ENCODE data around the gene MAP3K5.

MAP3K5 gene

GRCh38 chr6:136535017-136535765, 257.1 kb downstream of the MAP3K5 start:
- TF ChIP-seq, protein P1, sequence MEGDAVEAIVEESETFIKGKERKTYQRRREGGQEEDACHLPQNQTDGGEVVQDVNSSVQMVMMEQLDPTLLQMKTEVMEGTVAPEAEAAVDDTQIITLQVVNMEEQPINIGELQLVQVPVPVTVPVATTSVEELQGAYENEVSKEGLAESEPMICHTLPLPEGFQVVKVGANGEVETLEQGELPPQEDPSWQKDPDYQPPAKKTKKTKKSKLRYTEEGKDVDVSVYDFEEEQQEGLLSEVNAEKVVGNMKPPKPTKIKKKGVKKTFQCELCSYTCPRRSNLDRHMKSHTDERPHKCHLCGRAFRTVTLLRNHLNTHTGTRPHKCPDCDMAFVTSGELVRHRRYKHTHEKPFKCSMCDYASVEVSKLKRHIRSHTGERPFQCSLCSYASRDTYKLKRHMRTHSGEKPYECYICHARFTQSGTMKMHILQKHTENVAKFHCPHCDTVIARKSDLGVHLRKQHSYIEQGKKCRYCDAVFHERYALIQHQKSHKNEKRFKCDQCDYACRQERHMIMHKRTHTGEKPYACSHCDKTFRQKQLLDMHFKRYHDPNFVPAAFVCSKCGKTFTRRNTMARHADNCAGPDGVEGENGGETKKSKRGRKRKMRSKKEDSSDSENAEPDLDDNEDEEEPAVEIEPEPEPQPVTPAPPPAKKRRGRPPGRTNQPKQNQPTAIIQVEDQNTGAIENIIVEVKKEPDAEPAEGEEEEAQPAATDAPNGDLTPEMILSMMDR (IDR thresholded peaks at IDR 0.05; ENCODE audit: borderline replicate concordance, insufficient read depth, low read depth, low read length) = no peak

DNA sequence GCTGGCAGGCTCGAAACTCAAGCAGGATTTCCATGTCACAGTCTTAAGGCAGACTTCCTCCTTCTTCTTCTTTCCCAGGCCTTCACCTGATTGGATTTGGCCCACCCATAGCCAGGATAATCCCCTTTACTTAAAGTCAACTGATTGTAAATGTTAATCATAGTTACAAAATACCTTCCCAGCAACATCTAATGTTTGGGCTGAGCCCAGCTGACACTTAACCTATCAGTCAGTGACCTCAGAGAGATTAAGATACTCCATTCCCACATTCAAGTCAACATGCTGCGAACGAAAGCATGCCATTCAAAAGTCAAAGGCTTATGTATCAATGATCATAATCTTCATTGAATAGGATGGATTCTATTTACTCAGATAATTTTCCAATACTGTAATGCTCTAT, 258.0 kb downstream of the MAP3K5 start:
- H3K4me3 ChIP-seq (ENCODE audit: low read depth, low read length) = no peak overlapping the region
- TF ChIP-seq, protein P1 (IDR thresholded peaks at IDR 0.05; ENCODE audit: borderline replicate concordance, insufficient read depth, low read depth, low read length) = no peak

More at GRCh38 chr6:136535017-136535765, 257.1 kb downstream of the MAP3K5 start:
- no peak overlapping the region for H3K4me3 ChIP-seq (ENCODE audit: low read depth, low read length)

- H3K4me3 ChIP-seq (ENCODE audit: low read depth, low read length) = no peak overlapping the region
- TF ChIP-seq, protein P1 (IDR thresholded peaks at IDR 0.05; ENCODE audit: borderline replicate concordance, insufficient read depth, low read depth, low read length) = no peak
These were observed 258.8 kb downstream of the MAP3K5 start for GRCh38 chr6:136533487-136533886.

- TF ChIP-seq, protein P1 (IDR thresholded peaks at IDR 0.05; ENCODE audit: borderline replicate concordance, insufficient read depth, low read depth, low read length) = no peak
- no peak overlapping the region for H3K4me3 ChIP-seq (ENCODE audit: low read depth, low read length)
These were observed 260.2 kb downstream of the MAP3K5 start for GRCh38 chr6:136532030-136532429.

DNA sequence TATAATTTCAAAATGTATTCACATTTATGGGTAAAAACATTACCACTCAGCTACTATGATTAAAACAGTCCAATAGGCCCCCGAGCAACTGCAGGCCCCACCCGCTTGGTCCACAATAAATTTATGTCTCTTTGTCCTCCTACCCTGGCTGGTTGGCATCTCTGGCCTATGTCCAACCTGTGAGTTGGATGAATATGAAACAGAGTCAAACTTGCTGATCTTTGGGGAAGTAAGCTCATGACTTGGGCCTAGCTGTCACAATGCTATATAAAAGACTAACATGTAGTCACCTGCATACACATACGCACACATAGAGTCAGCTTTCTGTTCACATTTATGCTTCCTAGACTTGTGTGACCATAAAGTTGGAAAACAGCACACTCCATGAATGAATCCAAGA, 262.6 kb downstream of the MAP3K5 start:
- TF ChIP-seq, protein P1 (IDR thresholded peaks at IDR 0.05; ENCODE audit: borderline replicate concordance, insufficient read depth, low read depth, low read length) = no peak
- H3K4me3 ChIP-seq (ENCODE audit: low read depth, low read length) = no peak overlapping the region

DNA sequence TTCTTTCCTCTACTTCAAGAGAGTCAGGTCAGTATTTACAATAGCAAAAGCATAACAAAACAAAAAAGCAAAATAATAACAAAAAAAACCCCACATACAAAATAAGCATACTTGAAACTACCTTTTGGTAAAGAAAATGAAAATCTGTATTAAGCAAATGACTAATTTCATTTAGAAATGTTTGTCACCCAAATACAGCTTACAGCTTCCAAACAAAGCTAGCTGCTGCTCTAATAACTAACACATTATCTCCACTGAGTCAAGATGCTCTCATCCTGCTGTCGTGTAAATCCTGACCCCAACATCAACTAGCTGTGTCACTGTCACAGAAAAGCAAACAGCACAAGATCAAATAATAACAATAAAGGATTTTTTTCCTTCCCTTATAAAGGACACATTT, 263.8 kb downstream of the MAP3K5 start:
- TF ChIP-seq, protein P1 (IDR thresholded peaks at IDR 0.05; ENCODE audit: borderline replicate concordance, insufficient read depth, low read depth, low read length) = no peak
- no peak overlapping the region for H3K4me3 ChIP-seq (ENCODE audit: low read depth, low read length)

DNA sequence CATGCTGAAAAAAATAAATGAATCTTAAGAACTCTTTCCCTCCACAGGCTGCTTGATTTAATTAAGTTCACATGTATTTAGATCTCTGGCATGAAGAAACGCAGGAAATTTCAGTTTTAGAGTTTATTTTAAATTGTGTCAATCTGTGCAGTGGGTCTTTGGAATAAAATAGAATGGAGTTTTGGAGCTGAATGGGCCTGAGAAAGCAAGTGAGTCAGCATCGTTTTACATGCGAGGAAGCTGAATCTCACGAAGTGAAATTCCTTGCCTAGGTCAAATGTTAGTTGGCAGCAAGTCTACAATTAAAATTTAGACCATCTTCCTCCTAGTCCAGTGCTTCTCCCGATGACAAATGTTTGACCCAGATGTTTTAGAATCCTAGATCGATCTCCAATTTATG, 264.4 kb downstream of the MAP3K5 start:
- no peak overlapping the region for H3K4me3 ChIP-seq (ENCODE audit: low read depth, low read length)
- TF ChIP-seq, protein P1 (IDR thresholded peaks at IDR 0.05; ENCODE audit: borderline replicate concordance, insufficient read depth, low read depth, low read length) = no peak

All from GM12875 (cell line).